Activated CD4-positive, alpha-beta T cell treated with anti-CD3 and anti-CD28 coated beads for 24 hours (primary cell): ENCODE results near the gene ASCL5.
A peak's percentile ranks its signal among the peaks of the same experiment; 100 is the strongest.

Experiments
- DNase-seq, 2 donors: peaks; one replicate each; pipeline ENCODE4 v3.0.0-alpha.2; 2020; ENCODE audit warnings: low read depth in 2 of 2

ASCL5 gene

DNA sequence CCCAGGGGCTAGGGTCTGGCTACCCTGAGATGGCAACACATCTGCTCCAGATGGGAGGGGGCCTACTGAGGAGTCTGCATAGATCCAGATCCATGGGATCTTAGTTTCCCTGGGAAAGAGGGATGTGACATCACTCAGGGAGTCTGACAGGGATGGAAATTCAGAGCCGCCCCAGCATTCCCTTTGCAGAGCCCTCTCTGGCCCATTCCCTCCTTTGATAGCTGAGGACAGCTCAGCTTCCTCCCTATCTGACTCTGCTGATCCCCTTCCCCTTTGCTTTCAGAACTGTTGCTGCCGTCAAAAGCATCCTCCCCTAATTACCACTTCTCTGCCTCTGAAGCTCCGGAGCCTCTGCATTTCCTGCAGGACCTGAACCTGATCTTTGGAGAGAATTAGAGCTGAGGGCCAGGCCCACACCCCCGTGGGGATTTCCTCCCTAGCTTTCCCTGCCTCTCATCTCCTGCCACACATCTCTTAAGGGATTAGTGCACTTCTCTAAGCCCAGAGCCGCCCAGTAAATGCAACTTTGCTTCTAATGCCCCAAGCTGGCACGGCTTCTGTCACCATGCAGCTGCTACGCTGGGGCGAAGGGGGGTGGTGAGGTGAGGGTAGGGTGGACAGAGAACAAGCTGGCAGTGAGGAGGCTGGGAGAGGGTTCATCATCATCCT is 9.5 kb upstream of the ASCL5 start:
- DNase-seq: no peak

DNA sequence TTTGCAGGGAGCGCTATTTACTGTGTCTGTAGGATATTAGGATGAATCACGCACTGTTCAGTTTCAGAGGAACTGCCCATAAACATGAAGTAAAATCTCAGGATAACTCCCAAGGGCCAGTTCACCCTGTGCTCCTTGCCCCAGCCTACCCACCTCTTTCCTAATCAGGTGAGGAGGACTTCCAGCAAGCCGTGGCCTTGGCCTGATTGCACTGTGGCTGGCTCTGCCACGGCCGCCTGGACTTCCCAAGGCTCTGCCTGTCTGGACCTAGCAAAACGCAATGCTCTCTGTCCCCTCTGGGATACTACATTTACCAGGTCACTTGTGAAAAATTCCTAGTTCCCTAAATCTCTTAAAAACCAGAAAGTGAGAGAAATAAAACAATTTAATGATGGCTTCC is 7.4 kb upstream of the ASCL5 start:
- no peak for DNase-seq

DNA sequence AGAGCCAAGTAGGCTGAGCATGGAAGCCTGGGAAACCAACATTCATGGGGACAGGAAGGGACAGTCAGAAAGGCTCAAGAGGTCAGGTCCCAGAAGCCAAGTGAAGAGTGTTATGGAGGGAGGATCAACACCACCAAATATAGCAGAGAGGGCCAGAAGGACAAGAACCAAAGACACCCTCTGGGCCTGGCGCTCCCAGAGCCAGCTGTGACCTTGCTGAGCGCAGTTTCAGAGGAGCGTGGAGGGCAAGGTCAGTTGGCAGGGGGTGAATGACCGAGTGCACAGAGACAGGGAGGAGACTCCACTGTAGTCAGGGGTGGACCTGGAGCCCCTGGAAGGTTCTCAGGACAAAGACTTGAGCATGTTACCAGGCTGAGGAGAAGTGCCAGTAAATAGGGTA is 4.4 kb upstream of the ASCL5 start:
- no peak for DNase-seq

DNA sequence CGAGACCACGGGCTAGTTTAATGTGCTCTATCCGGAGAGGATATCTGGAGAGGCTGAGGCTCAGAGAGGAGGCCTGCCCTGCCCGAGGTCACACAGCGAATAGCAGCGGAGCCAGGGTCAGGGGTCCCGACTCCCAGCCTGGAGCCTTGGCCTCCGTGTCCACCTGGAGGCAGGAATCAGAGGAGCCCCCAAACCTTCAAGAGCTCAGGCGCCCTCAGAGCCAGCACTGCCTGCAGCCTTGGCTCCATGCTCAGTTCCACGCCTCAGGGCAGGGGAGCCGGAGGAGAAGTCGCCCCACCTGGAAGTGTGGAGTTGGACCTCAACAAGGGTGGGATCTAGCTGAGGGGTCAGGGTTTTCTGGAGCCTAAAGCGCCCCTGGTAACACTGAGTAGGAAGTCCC is 2.0 kb upstream of the ASCL5 start:
- no peak for DNase-seq

DNA sequence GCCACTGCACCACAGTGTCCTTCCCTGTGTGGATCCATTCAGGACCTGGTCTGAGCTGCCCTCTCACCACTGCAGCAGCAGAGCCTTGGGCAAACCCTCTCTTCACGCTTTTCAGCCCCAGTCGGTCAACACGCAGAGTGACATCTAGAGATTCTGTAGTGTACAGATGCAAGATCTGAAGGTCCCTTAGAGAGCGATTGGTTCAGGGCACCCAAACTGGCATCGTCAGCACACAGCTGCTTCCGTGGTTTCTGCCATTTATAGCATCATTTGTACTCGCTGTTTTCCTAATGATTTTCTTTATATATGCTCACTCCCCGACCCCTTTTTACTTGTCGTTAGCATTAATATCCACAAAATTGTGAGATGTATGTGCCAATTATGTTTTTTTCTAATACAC is 1.5 kb upstream of the ASCL5 start:
- DNase-seq: no peak

DNA sequence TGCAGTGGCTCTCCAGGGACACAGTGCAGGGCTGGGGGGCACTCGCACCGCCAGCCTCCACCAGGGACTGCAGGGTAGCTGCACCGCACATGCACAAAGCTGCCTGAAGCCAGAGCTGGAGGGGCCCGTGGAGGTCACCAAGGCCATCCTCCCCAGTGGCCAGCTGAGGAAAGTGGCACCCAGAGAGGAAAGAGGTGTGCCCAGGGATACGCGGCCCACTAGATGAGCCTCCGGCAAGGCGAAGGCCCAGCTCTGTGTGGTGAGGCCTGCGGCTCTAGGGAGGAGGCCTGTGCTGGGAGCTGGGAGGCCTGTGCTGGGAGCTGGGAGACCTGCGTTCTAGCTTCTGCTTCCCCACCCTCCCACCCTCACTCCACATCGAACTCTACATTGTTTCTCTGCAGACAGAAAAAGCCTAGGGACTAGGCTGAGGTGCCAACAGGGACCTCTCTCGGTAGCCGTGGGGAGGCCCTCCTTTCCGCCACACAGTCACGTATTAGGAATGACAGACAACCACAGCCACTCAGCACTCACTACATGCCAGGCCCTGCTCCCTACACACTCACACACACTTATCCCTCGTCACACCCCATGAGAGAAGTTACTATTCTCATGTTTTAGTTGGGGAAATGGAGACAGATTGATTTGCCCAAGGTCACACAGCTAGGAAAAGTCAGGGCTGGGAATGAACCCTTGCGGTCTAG is 921 bp upstream of the ASCL5 start:
- no peak for DNase-seq

DNA sequence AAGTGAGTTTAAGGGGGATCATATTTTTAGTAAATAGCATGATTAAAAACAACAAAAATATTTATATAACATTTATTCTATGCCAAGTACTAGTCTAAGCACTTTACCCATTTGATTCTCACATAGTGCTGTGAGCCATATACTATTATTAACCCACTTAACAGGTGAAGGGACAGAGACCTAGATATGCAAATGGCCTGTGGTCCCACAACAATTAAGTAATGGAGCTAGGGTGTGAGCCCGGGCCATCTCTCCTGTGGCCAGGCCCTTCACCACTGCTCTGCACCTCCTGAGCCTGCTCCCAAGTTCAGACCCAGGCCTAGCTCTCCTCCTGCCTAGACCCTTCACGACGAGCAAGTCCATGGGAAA is 537 bp downstream of the ASCL5 start:
- DNase-seq: no peak

DNA sequence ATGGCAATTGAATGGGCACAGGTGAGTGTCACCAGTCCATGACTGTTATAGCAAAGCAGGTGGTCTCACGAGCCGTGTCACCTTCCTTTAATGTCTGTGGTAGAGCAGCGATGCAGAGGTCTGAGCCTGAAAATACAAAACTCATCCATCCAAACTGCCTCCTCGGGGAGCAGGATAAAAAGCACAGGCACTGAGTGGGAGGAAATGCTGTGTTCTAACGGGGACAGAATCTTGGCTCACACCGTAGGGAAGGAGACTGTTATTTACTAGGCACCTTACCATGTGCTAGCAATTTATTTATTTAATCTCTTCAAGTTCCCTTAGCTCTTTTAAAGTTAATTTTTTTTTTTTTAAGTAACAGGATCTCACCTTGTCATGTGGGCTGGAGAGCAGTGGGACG is 1.2 kb downstream of the ASCL5 start:
- DNase-seq: no peak

DNA sequence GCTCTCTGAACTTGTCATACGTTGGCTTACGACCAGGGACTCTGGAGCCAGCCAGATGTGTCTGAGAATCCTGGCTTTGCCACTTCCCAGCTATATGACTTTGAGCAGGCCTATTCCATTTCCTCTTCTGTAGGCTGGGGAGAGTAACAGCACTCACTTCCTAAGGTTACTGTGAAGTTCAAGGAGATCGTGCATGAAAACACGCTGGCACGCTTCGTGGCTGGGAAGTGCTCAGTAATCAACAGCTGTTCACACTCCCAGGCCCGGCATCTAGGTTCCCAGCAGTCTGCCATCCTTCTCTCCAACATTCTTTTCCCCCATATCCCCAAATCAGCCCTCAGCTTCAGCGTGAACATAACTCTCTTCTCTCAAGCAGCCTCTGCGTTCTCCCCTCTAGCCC is 2.0 kb downstream of the ASCL5 start:
- no peak for DNase-seq

DNA sequence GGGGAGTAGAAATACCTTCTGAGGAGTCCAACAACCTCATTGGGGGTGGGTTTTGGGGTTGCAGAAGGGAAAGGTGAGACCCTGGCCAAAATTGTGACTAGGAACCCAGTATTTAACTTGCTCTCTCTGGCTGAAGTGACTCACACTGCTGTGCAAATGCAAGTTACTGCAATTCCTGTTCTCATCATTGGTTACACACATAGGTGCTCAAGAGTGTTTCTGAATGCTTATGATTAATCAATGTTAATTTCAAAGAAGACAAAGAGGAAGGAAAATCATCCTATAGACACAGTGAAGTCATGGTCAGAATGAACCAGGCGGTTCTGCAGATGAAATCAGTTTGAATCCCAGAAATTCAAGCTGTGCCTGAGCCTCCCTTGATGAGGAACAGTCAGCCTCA is 3.1 kb downstream of the ASCL5 start:
- DNase-seq: no peak

DNA sequence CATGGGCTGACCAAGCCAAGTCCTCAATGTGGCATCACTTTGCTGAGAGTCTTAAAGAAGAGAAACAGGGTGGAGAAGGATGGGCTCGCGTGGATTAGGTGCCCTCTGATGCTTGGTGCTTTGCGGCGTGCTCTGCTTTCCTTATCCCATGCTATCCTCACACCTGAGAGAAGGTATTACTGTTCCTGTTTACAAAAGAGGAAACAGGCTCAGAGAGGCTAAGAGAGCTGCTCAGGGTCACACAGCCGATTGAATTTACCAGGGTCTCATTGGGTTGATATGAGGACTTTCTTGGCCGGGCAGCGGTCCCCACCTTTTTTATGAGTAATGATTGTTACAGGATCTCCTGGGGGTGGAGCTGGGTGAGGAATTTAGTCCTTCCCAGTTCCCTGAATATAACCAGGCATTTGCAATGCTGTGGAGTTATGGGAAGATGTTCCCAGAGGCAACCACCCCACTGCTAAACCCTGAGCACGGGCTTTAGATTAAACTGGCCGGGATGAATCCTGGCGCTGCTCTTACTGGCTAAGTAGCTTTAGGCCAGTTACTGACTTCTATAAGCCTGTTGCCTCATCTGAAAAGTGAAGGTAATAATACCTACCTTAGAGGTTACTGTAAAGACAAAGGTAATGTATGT is 4.5 kb downstream of the ASCL5 start:
- no peak for DNase-seq

DNA sequence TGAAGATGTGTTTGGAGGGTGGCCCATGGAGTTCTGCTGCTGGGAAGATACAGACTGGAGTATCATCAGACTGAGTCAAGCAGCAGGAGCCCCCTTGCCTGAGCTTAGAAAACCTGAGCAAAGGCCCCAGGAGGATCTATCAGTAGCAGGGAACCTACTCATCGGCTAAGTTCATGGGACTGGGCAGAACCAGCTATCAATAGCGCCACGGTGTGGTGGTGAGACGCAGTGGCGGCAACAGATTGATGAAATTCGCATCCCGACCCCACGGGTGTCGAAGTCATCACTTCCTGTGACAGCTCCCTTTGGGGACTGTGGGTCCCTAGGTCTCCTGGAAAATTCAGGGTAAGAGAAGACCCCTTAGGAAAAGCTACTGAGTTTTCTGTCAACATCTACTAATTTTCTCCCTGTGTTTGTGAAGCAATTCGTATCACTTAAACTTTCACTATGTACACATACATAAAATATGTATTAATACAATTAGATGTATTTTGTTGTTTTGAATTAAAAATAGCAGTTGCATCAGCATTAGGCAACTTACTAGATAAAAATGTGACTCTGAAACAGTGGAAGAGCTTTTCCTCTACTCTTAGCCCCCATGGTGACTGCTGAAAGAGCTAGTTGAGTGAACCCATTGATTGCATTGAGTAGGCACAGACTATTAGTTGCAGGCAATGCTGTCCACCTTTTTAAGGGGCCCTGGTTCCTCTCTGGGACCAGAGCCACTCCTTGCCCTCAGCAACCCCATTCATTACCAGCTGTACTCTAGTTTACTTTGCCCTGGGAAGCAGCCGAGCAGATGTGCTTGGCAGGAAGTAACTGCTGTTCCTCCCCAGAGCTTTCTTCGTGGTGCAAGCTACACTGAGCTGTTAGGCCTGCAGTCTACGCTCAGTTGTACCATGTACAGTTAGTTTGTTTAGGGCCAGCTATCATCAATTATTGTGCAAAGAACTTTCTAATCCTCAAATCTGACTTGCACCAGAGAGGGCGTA is 7.5 kb downstream of the ASCL5 start:
- peak; percentile 10 to 50 for DNase-seq

DNA sequence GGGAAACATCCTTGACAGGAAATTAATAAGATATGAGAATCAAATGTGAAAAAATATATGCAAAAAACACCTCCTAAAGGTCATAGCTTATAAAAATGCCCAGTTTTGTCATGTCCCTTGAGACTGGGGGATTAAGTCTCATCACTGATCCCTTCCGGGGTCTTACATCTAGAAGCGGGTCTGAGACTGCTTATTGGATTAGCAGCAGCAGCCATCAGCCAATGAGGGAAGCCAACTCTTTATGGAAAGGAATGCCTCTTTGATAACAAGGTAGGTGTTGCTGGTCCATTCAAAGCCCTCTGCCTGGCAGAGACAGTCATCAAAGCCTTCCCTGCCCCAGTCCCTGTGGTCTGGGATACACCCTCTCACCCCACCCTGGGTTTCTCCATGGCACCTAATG is 10.9 kb downstream of the ASCL5 start:
- DNase-seq: no peak

DNA sequence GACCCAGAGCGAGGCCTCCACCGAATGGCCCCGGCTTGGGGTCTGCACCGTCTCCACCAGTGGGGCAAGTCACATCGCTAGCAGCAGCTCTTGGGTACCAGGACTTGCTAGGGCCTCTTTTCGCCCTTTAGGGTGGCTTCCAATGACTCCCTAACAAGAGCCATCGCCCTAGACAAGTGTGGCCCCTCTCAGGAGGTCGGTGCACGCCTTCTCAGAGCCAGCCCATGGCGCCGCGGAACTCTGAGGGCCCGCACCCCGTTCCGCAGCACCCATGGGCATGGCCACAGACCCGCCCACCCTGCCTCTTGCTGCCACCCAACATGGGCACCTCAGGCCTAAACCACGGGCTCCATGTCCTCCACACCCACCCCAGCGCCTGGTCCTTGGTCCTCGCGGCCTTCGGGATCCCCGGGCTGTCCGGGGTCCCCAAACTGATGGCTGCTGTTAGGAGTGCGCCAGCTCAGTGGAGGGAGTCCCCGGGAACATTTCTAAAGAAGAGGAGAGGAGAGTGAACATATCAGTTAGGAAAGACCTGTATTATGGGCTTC is 11.5 kb downstream of the ASCL5 start:
- DNase-seq: no peak

DNA sequence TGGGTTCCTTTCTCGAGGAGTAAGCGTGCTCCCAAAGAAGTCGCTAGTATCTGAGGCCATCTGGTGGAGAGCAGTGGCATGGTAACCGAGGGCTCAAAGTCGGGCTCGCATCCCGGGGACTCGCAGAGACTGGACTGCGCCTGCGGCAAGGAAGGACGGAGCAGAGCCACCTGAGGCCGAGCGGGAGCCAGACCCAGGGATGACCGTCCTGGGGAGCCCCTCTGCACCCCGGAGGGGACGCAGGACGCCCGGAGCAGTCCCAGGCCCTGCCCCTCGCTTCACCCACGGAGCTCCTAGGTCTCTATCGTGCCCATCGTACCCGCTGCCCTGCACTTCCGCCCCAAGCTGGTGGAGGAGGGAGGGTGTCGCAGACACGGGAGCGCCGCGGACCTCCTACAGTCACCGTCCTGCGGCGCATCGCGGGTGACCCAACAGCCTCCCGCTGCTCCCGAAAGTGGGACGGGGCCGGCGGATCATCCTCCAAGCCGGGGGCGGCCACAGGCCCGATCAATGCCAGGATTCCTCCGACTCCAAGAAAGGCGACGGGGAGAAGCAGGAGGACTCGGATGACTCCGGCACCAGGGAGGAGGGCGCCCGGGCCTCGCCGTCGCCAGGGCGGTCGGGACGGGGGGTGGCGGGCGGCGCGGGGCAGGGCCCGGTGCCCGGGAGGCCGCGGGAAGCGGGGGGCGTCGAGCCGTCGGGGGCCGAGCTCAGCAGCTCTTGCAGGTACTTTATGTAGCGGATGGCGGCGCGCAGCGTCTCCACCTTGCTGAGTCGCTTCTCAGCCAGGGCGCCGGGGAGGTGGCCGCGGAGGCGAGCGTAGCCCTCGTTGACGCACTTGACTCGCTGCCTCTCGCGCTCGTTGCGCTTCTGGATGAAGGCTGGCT is 12.5 kb downstream of the ASCL5 start:
- peak; percentile 60 to 66 for DNase-seq

DNA sequence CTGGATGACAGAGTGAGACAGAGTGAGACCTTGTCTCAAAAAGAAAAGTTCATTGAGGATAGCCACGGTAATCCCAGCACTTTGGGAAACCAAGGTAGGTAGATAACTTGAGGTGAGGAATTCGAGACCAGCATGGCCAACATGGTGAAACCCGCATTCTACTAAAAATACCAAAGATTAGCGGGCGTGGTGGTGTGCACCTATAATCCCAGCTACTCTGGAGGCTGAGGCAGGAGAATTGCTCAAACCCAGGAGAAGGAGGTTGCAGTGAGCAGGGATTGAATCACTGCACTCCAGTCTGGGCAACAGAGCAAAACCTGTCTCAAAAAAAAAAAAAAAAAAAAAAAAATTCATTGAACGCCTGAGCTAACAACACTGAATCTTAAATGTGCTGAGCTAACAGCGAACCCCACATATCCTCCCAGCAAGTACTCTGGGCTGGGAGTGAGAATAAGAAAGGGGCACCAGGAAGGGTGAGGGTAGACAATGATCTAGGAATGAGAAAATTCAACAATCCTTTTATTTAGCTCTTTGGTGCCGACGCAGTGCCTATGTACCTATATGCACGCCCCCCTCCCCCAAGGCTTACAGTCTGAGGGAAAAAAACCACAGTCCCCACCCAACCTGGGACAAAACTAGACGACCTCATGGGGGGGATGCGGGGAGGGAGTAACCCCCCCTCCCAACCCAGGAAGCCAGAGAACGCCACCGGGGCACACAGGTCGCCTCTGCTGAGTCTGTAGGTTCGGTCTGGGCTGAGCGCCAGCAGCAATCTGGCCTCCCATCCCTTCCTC is 13.3 kb downstream of the ASCL5 start:
- no peak for DNase-seq

DNA sequence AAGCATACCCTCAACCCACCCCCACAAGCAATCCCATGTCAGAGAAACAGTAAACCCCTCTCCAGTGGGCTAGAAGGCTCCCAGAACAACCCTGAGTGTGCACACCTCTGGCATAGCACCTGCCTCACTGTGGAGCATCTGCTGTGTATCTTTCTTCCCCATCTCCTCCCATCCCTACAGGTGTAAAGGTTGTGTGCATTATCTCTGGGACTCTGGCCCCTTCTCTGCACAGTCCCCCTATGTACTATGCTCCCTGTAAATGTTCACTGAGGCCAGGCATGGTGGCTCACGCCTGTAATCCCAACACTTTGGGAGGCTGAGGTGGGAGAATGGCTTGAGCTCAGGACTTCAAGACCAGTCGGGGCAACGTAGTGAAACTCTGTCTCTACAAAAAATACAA is 14.1 kb downstream of the ASCL5 start:
- DNase-seq: no peak

DNA sequence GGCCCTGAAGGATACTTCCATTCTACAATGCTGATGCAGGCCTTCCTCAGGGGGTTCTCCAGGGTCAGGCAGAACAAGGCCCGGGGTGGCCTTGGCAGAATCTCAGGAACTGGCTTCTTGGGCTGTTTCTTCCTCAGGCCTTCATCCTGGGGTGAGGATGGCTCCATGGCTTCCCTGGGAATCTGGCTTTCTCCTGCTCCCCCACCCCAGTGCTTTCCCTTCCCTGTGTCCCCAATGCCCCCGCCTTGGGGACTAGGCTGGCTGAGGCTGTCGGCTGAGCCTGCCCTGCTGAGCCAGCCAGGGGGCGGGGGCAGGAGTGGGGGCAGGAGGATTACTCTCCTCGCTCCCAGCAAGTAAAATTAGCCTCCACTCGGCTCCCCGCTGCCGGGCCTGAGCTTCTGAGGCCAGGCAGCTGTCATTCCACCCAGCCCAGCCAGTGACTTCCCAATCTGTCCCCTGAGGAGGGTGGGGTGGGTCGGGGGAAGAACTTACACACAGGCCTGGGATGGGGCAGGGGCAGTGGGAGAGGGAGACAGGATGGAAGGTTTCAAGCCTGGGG is 14.7 kb downstream of the ASCL5 start, which contains the start of gene CACNA1S:
CACNA1S (minus strand) TSS at position 254 of the 559 bp plus-strand sequence; CDS start at position 167, 87 bp downstream.
- no peak for DNase-seq

DNA sequence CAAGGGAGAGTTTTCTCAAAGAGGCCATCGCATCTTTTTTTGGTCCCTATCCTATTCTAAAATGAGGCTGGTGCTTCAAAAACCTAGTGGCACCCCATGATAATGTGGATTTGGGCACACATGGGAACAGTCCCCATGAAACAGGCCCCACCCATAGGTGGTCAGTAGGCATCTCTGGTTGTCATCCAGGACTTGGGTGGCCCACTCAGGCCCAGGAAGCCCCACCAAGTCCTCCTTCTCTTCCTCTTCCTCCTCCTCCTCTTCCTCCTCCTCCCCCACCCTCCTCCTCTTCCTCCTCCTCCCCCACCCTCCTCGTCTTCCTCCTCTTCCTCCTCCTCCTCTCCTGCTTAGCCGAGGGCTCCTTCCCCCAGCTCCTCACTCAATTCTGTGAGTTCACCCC is 15.3 kb downstream of the ASCL5 start:
- DNase-seq: no peak

DNA sequence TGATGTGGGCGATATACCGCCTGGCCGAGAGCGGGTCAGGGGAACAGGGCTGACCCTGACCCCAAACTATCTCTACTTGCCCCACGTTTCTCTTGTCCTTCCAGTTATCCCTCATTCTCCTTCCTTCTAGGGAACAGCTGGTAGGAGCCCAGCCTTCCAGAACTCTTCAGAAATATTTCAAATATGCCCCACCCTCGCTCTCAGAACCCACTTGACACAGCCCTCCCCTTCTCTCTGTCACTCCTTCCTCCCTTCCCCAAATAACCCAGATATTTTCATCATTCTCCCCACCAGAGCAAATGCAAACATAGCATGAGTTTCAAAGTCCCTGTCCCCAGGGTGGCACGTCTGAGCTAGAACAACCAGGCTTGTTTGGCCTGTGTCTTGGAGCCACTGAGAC is 15.8 kb downstream of the ASCL5 start:
- DNase-seq: no peak
